AG04450 (cell line): ENCODE results near the gene DPYD. TPM values are rescaled to one million over a fixed set of nuclear protein-coding genes. Genes with fewer than 3 reads are reported as not detected.

Experiments
- CTCF ChIA-PET: fragments of 300-600, 350-600 bp; formaldehyde crosslinking; extraction: SDS; loops from one replicate; lab custom pipeline; 2022; ENCODE audit warnings: antibody characterized with exemption, inconsistent platforms; lab: Charles Lee
- POLR2A ChIA-PET: fragments of 350-600 bp; formaldehyde crosslinking; extraction: SDS; loops from one replicate; lab custom pipeline; 2021; ENCODE audit warnings: antibody characterized with exemption, inconsistent platforms; lab: Yijun Ruan, JAX
- DNase-seq: peaks from one replicate; pipeline ENCODE4 v3.0.0-alpha.2; 2011; ENCODE audit warnings: low read depth, low spot score
- H3K27ac ChIP-seq: one replicate; pipeline ENCODE4 v1.5.1; 2012; ENCODE audit warnings: low read depth, low read length, control low read depth
- H3K27me3 ChIP-seq: one replicate; pipeline ENCODE4 v1.6.0; 2012; ENCODE audit warnings: low read length; ENCODE audit not compliant: control insufficient read depth, insufficient read depth
- H3K4me3 ChIP-seq: 2 replicates; pipeline ENCODE4 v1.5.1; 2011; ENCODE audit warnings: mild to moderate bottlenecking, low read depth, low read length, control low read depth
- H3K9me3 ChIP-seq: 2 replicates; pipeline ENCODE4 v1.5.1; 2012; ENCODE audit warnings: low read length; ENCODE audit not compliant: control insufficient read depth, insufficient read depth
- polyA plus RNA-seq: library from polyadenylated mRNA; depleted of rRNA; stranded (reverse); fragments of >200 nt; gene quantifications from 2 replicates; pipeline ENCODE4 v1.2.3, GENCODE V29; 2011
- TF ChIP-seq, protein P1 (sequence below): IDR thresholded peaks from 2 replicates; pipeline ENCODE4 v1.5.1; 2011; ENCODE audit warnings: low read depth, low read length, control low read depth, inconsistent platforms

DPYD gene
- polyA plus RNA-seq, 1 experiment = 21.4 TPM

DNA sequence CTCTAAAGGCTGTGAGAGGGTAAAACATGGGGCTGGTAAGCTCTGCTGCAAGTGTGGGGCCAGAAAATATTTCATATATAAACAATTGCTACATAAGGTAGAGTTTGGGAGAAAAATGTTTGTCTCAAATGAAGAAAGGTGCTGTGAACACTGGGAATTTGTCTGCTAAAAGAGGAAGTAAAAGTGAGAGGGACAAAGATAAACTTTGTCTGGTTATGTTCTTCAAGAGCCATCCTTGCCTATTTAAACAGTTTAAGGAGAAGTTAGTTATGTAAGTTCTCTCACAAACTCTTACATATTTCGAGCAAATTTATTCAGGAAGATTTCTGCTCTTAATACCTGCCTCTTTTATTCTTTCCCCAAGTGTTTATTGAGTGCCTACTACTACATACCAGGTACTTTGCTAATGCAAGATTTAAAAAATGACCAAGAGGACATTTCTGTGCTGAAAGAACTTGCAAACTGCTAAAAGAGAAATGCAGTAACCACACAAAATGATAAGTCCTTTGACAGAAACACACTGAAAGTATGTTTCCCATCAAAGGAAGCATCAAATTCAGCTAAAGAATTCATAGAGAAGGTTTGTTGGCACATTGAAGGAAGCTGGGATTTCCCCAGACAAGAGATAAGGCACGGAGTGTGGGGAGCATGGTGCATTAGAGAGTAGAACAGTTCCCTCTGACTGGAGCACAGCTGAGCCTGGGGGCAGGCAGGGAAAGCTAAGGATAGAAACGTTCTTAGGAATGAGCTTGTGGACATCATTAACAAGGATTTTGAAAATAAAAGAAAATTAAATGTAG is 650.1 kb downstream of the DPYD start:
- TF ChIP-seq, protein P1, sequence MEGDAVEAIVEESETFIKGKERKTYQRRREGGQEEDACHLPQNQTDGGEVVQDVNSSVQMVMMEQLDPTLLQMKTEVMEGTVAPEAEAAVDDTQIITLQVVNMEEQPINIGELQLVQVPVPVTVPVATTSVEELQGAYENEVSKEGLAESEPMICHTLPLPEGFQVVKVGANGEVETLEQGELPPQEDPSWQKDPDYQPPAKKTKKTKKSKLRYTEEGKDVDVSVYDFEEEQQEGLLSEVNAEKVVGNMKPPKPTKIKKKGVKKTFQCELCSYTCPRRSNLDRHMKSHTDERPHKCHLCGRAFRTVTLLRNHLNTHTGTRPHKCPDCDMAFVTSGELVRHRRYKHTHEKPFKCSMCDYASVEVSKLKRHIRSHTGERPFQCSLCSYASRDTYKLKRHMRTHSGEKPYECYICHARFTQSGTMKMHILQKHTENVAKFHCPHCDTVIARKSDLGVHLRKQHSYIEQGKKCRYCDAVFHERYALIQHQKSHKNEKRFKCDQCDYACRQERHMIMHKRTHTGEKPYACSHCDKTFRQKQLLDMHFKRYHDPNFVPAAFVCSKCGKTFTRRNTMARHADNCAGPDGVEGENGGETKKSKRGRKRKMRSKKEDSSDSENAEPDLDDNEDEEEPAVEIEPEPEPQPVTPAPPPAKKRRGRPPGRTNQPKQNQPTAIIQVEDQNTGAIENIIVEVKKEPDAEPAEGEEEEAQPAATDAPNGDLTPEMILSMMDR = no peak
- H3K9me3 ChIP-seq = no peaks in the 10 kb centered on the region
- H3K27ac ChIP-seq = no peak overlapping the region
- ChIA-PET CTCF (no interaction called here), POLR2A (no interaction called here)
- DNase-seq = no peak
- no peak overlapping the region for H3K4me3 ChIP-seq
- H3K27me3 ChIP-seq = no peaks in the 10 kb centered on the region

DNA sequence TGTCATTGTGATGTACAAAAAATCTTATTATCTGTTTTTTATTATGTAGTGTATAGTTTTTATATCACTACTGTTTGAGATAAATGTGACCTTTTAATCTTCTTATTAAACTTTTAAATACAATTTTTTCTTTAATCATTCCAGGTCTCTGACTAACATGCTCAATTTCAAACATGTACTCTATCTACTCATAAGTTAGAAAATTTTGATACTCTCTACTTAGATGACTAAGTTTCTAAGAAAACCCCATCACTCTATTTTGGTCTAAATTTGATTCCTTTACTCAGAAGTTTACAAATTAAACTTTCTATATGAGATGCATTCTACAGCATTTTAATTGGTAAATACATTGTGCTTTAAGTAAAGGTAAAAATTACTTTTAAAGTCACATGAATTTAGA is 655.2 kb downstream of the DPYD start:
- no peak overlapping the region for H3K4me3 ChIP-seq
- ChIA-PET POLR2A (no interaction called here), CTCF (no interaction called here)
- no peak overlapping the region for H3K27ac ChIP-seq
- TF ChIP-seq, protein P1 = no peak
- H3K9me3 ChIP-seq = no peaks in the 10 kb centered on the region
- DNase-seq = no peak
- no peaks in the 10 kb centered on the region for H3K27me3 ChIP-seq

DNA sequence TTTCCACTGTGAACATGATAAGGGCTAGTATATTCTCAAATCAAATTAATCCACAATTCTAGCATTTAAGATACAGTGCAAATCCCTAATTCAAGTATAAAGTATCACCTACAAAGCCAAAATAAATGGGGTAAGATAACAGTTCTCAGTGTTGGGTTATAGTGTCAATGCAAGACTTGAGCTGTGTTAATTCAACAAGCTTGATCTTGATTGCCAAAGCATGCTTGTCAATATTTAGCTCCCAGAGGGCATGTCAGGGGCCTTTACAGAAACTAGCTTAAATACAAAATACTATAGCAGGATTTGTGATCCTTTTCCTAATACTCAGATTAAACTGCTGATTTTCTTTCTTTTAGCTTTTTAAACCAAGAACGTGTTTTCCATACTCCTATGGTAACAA is 658.0 kb downstream of the DPYD start:
- ChIA-PET CTCF (interaction anchor here (1.3 to 1.5 kb wide), 2 partner anchors 19 to 284 kb away, joined by 3 read pairs; no protein-coding TSS in a partner anchor), POLR2A (no interaction called here)
- DNase-seq = no peak
- no peaks in the 10 kb centered on the region for H3K9me3 ChIP-seq
- no peak overlapping the region for H3K27ac ChIP-seq
- TF ChIP-seq, protein P1 = no peak
- H3K4me3 ChIP-seq = no peak overlapping the region
- no peaks in the 10 kb centered on the region for H3K27me3 ChIP-seq

DNA sequence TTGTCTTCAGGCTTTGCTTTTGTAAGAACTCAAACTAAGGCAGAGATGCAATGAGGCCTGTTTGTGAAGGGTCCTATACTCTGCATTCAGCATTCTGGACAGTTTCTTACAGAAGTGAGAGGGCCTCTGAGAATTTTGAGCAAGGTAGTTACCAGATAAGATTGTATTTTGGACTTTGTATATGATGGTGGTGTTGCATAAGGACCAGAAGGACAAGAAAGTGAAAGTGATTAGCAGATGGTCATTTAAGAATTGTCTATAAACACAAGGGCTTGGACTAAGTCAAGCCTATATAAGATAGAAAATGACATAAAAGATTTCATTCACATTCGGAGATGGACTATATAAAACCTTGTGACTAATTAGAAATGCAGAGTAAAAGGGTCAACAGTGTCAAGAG is 662.2 kb downstream of the DPYD start:
- DNase-seq = no peak
- no peak overlapping the region for H3K4me3 ChIP-seq
- no peaks in the 10 kb centered on the region for H3K27me3 ChIP-seq
- H3K9me3 ChIP-seq = no peaks in the 10 kb centered on the region
- TF ChIP-seq, protein P1 = no peak
- H3K27ac ChIP-seq = no peak overlapping the region
- ChIA-PET CTCF (interaction anchor here (1.0 kb wide), 1 partner anchor 15 kb away, joined by 4 read pairs; no protein-coding TSS in a partner anchor), POLR2A (no interaction called here)
